HG03103 (cell line): ENCODE data around the gene TBX1.
"Not testable (repeated sequence)": the region's sequence is repeated elsewhere in the genome, so short reads cannot be mapped to it uniquely, and the experiment has no call there.

Experiments used
- ATAC-seq: cut with Tn5 transposase; IDR thresholded peaks from one replicate; pipeline ENCODE4 v1.9.1; 2021; ENCODE audit warnings: low read depth; ENCODE audit not compliant: unreplicated experiment

TBX1 gene

DNA sequence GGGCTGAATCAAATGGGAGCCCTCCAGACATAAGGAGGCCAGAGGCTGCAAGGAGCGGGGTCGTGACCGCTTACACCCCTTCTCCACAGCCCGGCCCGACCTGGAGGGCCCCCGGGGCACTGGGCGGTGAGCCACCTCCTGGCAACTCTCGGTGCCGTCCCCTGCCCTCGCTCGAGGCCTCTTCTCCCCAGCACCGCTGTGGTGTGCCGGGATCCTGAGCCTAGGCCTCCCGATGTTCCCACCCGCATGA lies 37.7 kb upstream of the TBX1 start:
- ATAC-seq: no peak

DNA sequence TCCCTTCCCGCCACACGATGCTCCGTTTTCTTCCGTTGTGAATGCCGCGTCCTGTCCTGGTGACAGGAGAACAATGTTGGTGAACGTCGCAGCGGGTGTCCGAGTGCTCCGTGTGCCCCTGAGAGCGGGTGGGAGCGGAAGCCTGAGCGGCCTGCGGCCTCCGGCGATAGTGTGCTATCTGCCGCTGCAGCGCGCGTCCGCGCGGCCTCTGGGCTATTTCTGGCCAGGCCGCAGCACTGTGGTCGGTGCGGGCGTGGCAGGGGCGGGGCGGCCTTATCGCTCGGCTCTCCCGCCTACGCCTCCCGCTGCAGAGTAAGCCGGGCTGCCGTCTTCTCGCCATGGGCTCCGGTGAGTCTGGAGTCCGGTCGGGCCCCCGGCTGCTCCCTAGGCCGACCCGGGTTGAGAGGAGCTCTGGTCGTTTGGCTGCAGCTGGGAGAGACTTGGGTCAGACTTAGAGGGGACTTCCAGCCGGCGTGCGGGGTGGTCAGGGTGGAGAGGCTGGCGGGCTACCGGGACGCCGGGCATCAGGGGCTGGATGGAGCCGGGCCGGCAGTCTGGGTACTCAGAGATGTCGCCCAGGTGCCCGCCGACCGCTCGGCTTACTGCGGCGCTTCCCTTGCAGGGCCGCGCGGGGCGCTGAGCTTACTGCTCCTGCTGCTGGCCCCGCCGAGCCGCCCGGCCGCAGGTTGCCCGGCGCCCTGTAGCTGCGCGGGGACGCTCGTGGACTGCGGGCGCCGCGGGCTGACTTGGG lies 37.2 kb upstream of the TBX1 start, which contains the start of gene GP1BB:
Gene GP1BB, plus strand, starts transcription at position 308 of the 751 bp plus-strand sequence. Its CDS starts 31 bp downstream, at position 339.
- ATAC-seq: no peak

DNA sequence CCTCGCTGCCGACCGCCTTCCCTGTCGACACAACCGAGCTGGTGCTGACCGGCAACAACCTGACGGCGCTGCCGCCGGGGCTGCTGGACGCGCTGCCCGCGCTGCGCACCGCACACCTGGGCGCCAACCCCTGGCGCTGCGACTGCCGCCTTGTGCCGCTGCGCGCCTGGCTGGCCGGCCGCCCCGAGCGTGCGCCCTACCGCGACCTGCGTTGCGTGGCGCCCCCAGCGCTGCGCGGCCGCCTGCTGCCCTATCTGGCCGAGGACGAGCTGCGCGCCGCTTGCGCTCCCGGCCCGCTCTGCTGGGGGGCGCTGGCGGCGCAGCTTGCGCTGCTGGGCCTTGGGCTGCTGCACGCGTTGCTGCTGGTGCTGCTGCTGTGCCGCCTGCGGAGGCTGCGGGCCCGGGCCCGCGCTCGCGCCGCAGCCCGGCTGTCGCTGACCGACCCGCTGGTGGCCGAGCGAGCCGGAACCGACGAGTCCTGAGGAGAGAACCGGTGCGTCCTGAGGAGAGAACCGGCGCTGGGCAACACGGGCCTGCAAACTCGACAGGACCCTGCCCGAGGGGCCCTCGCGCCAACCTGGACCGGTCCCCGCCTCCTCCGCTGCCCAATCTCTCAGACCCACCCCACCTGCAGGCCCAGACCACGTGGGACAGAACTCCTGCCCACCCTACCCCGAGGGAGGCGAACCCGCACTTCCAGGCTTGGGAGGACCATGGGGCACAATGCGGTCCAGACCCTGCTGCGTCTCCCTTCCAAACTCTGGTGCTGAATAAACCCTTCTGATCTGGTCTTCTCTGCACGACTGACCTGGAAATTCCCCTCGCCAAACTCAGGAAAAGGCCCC lies 36.4 kb upstream of the TBX1 start:
- ATAC-seq: no peak

DNA sequence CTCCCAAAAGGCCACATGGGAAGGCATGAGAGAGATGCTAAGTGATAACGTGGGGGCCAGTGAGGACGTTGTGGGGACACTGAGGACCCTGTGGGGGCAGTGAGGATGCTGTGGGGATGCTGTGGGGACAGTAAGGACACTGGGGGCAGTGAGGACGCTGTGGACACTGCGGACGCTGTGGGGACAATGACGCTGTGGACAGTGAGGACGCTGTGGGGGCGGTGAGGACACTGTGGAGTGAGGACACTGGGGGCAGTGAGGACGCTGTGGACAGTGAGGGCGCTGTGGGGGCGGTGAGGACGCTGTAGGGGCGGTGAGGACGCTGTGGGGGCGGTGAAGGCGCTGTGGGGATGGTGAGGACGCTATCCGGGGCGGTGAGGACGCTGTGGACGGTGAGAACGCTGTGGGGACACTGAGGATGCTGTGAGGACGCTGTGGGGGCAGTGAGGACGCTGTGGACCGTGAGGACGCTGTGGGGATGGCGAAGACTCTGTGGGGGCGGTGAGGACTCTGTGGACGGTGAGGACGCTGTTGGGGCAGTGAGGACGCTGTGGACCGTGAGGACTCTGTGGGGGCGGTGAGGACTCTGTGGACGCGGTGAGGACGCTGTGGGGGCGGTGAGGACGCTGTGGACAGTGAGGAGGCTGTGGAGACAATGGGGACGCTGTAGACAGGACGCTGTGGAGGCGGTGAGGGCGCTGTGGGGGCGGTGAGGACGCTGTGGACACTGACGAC lies 35.5 kb upstream of the TBX1 start:
- no peak for ATAC-seq

DNA sequence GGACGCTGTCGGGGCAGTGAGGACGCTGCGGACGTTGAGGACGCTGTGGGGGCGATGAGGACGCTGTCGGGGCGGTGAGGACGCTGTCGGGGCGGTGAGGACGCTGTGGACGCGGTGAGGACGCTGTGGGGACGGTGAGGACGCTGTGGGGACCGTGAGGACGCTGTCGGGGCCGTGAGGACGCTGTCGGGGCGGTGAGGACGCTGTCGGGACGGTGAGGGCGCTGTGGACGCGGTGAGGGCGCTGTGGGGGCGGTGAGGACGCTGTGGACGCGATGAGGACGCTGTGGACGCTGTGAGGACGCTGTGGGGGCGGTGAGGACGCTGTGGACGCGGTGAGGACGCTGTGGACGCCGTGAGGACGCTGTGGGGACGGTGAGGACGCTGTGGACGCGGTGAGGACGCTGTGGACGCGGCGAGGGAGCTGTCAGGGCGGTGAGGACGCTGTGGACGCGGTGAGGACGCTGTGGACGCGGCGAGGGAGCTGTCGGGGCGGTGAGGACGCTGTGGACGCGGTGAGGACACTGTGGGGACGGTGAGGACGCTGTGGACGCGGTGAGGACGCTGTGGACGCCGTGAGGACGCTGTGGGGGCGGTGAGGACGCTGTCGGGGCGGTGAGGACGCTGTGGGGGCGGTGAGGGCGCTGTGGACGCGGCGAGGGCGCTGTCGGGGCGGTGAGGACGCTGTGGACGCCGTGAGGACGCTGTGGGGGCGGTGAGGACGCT lies 34.4 kb upstream of the TBX1 start:
- ATAC-seq: not testable (repeated sequence)

DNA sequence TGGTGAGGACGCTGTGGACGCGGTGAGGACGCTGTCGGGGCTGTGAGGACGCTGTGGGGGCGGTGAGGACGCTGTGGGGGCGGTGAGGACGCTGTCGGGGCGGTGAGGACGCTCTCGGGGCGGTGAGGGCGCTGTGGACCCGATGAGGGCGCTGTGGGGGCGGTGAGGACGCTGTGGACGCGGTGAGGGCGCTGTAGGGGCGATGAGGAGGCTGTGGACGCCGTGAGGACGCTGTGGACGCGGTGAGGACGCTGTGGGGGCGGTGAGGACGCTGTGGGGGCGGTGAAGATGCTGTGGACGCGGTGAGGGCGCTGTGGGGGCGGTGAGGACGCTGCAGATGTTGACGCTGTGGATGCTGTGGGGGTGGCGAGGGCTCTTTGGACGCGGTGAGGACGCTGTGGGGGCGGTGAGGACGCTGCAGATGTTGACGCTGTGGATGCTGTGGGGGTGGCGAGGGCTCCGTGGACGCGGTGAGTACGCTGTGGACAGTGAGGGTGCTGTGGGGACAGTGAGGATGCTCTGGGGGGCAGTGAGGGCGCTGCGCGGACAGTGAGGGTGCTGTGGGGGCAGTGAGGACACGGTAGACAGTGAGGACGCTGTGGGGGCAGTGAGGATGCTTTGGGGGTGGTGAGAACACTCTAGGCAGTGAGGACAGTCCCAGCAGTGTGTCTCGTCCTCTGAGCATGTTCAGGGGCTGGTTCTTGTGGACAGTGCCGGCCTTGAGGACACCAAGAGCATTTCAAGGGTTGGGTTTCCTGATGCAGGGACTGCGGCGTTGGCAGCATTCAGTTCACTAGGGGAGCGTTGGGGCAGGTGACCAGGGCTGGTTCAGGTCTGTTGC lies 33.0 kb upstream of the TBX1 start:
- no peak for ATAC-seq

DNA sequence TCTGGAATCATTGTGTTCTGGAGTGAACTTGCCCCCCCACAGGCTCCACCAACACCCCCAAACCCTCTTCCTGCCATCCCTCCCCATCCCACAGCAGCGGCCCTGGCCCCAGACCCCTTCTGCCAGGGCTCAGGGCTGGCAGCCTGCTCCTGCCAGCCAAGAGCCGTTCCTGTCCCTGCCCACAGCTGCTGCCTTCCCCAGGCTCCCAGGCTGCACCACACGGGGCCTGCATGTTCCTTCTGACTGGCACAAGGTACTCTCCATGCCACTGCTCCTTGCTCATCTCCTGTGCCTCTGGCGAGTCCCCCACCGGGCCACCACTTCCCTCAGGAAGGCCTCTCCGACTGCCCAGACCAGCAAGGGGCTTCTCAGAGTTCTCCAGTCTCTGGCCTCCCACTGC lies 32.3 kb upstream of the TBX1 start:
- no peak for ATAC-seq

DNA sequence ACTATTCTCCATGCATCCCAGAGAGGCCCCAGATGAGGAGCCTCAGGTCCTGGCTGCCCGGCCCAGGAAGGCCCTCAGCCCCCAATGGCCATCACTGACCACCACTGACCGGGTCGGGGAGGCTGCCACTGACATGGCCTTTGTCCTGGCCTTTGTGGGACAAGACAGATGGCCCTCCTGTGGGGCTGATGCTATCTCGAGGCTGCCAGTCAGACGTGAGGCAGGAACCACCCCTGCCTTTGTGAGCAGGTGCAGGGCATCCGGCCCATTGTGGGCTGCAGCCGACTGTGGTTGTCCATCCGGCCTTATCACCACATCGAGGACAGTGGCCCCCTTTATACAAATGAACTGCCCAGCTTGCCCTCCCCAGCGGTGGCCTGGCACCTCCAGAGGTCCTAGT lies 31.7 kb upstream of the TBX1 start:
- ATAC-seq: no peak

DNA sequence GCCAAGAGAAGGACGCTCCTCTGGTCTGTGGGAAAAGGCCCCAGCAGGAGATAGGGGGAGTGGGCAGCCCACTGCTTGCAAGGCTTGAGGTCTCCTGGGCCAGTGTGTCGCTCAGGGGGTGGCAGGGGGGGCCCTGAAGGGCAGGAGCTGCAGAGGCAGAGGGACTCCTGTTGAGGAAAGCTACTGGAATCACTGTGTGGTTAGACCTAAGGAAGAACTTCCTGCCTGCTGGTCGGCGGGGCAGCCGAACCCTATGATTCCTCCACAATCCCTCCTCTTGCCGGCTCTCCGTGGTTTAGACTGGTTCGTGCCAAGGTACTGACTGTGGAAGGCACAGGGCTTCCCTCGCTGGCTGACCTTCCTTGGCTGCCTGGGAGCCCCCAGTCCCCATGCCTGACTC lies 31.1 kb upstream of the TBX1 start:
- ATAC-seq: no peak

DNA sequence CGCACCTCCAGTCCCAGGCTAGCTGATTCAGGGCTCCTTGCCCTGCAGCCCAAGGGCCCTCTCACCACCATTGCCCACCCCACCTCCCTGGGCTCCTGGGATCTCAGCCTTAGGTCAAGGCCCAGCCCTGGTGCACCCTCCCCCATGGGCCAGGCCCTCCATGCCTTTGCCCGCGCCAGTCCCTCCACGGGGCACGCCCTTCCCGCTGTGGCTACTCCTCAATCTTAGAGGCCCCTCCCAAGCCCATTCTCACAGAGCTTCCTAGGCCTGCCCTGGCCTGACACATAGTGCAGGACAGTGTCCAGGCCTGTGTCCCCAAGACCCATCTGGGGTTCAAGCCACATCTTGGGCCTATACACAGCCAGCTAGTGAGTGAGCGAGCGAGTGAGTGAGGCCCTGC lies 30.4 kb upstream of the TBX1 start:
- no peak for ATAC-seq

DNA sequence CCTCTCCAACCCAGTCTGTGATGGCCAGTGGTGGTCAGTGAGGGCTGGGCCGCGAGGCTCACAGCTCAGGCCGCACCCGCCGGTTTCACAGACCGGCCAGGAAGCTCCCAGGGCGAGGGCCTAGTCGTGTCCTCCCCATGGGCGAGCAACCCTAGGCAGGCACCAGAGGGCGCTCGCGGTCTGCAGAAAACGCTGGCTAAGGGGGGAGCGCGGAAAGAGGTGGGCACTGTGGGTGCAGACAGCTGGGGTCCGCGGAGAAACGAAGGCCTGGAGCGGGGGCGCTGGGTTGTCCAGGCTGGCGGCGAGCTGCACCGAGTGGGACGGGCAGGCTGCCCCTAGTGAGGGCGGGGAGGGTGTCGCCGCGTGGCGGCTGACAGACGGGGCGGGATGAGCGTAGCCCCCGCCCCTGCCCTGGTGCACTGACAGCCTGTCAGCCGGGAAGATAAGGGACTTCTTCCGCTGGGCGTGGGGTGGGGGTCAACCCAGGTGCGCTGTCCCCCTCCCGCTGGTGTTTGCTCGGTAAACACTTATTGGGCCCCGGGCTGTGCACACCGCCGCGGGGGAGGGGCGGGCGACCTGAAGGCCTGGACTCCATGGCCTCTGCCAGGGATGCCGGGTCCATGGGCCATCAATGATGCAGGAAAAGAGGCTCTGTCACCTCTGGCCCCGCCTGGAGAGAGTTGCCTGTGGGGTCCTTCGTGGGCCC lies 29.8 kb upstream of the TBX1 start:
- ATAC-seq: no peak

DNA sequence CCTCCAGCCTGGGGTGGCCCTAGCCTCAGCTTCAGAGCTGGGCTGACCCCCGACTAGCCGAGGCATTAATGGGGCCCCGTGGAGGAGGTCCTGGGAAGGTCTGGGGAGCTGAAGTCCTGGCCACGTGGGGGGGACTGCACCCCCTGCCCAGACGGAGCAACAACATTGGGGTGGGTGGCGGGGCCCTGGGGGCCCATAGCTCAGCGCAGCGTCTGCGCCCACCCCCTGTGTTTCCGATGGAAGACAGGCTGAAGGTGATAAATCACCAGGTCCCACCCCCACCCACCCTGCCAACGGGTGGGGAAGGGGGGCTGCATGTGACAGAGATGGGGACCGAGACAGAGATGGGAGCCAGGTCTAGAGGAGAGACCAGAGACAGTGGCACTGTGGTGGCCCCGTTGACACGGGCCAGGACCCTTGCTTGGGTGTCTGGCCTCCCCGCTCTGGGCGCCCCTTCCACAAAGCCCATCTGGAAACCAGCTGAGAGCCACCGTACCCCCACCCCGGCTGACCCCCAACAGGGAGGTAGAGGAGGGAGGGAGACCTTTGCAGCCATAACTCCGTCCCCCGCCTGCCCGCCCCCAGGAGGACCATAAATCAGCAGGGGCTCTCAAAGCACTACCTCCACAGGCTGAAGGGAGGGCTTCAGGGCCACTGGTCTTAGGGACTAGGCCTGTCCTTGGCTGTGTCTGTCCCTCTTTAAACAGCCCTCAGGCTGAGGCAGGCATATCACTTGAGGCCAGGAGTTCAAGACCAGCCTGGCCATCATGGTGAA lies 29.0 kb upstream of the TBX1 start:
- no peak for ATAC-seq

DNA sequence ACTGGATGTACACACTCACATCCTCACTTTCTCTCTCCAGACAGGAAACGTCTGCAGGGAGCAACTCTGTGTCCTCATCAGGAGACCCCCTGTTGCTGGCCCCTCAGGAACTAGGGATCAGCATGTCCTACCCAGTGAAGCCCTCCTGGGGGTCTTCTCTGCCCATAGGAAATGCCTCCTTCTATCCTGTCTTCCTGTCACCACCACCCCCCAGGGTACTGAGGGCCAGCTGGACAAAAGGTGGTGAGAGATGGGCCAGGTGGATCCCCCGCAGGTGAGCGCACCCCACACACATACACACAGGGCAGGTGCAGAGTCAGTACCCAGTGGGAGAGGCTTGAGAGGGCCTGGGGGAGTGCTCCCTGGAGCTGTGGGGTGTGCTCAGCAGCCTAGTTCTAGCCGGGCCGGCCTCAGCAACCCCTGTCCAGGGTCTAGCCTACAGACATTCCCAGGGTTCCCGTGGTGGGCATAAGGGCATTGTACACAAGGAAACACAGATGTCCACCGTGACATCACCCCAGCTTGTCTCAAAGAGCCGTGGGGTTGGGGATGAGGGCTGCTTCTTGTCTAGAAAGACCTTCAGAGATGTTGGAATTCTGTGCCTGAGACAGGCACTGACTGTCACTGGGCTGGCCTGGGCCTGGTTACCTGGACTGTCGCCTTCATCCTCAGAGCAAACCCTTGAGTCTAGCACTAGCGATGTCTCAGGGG lies 28.0 kb upstream of the TBX1 start:
- no peak for ATAC-seq

DNA sequence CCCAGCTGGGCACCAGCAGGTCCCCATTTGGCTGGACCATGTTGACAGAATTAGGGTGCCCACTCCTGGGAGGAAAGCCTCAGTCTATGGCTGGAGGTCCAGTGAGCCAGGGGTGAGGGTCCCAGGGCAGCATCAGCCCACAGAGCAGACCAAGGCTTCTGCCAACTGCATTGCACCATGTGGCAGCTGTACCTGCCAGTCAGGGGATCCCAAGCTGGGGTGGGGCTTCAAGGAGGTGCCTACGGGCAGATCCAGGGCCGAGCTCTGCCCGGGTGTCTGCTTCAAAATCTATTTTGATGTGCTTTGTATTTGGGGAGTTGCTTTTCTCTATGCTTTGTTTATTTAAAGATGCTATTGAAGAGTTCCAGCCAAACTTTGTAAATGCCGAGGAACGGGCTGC lies 26.8 kb upstream of the TBX1 start:
- no peak for ATAC-seq

DNA sequence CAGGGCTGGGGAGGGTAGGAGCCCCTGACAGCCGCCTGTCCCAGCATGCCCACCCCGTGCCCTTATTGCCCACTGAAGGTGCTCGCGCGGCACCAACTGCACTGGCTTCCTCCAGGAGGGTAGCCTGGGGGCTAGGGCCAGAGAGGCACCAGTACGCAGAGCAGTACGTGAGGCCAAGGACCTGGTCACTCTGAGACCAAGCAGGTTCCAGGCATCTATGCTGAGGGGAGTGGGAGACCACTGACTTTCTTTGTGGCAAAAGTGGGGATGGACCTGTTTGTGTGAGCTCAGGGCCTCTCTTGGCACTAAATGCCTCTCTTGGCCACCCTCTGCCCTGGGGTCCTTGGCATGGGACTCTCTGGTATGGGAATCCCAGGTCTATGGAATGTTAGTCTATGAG lies 26.4 kb upstream of the TBX1 start:
- ATAC-seq: no peak

DNA sequence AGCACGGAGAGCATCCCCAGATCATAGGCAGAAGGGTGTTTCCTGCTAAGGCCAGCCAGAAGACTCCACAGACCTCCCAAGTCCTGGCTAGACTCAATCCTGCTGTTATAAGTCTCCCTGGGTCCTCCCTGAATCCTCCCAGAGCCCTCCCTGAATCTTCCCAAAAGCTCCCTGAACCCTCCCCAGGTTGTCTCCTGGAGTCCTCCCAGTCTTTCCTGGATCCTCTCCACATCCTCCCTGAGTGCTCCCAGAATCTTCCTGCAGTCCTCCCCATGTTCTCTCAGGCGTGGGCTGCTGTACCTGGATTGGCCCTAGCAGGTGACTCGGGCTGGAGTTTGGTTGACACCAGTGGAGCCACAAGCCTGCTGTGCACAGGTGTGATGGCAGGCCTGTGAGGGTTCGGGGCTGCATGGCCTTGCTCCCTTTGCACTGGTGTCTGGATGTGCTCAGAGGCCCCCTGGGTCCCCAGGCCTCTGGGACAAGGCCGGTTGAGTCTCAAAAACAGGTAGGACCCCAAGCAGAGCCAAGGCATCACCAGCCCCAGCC lies 25.7 kb upstream of the TBX1 start:
- no peak for ATAC-seq

DNA sequence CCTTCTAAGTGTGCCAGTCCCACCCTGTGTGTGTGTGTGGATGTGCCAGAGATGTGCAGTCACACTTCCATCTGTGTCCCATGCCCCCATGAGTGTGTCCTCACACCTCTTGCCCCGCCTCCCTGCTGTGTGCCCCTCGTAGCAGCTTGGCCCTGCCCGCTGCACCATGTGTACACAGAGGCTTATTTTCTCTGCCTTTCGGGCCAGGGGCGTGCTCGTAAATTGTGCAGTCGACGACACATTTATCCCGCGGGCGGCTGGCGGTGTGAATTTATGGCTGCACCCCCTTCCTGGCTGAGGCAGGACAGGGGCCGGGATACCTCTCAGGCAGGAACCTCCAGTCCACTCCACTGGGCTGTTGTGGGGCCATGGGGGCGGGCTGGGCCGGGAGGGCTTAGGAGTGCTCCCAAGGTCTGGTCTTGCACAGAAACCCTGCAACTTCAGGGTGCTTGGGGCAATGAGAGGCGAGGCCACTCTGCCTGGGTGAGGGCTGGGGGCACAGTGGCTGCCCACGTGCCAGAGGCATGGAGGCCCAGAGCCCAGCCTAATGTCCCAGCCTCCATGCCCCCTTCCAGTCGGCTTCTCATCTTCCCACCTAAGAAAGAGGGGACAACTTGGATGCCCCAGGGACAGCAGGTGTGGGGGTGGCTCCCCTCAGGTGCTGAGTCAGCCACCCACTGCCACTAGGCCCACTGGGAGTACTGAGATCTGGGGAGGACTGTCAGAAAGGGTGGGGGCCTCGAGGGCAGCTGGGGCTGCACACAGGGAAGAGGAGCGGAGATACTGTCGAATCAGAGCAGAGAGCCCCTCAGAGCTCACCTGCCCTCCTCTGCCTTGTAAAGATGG lies 24.7 kb upstream of the TBX1 start:
- ATAC-seq: no peak
